PC-9 (cell line): ENCODE results near the gene RHBDD1.

Experiments used
- EZH2 ChIP-seq: fragments of 200-600 bp; sonication (generic); IDR thresholded peaks from 2 replicates; pipeline ENCODE4 v1.8.0; 2017; ENCODE audit warnings: antibody characterized with exemption, low read depth
- TF ChIP-seq, protein P1 (sequence below): fragments of 200-600 bp; sonication (generic); conservative IDR thresholded peaks from 2 replicates; pipeline ENCODE4 v1.6.1; 2017; ENCODE audit warnings: mixed run types, antibody characterized with exemption, mild to moderate bottlenecking, moderate library complexity

DNA sequence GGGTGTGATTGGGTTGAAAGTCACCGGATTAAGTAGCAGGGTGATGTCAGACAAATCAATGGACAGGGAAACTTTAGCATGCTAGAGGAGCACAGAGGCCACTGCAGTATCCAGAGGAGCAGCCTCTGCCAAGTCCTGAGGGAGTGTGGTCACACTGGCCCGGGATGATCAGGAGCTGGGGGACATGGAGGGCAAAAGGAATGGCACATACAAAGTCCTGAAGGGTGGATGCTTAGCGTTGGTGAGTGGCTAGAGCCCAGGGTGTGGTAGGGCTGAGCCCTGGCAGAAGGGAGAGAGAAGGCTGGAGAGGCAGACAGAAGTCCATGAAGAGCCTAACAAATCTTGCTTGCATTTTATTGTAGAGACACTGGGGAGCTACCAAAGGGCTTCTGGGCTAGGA, 58.9 kb downstream of the RHBDD1 start:
- TF ChIP-seq, protein P1, sequence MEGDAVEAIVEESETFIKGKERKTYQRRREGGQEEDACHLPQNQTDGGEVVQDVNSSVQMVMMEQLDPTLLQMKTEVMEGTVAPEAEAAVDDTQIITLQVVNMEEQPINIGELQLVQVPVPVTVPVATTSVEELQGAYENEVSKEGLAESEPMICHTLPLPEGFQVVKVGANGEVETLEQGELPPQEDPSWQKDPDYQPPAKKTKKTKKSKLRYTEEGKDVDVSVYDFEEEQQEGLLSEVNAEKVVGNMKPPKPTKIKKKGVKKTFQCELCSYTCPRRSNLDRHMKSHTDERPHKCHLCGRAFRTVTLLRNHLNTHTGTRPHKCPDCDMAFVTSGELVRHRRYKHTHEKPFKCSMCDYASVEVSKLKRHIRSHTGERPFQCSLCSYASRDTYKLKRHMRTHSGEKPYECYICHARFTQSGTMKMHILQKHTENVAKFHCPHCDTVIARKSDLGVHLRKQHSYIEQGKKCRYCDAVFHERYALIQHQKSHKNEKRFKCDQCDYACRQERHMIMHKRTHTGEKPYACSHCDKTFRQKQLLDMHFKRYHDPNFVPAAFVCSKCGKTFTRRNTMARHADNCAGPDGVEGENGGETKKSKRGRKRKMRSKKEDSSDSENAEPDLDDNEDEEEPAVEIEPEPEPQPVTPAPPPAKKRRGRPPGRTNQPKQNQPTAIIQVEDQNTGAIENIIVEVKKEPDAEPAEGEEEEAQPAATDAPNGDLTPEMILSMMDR, result no peak
- TF ChIP-seq EZH2, result no peak
